ENCODE data around the gene SWSAP1. TPM values are rescaled to one million over a fixed set of nuclear protein-coding genes. Genes with fewer than 3 reads are reported as not detected.

The SWSAP1 gene
- total and polyA plus RNA-seq, 9 of the 15 experiments (the other 6 are each of a cell fraction or from before 2014, with no cell fraction given): 0.18 to 2.8 (median 1.7) TPM

DNA sequence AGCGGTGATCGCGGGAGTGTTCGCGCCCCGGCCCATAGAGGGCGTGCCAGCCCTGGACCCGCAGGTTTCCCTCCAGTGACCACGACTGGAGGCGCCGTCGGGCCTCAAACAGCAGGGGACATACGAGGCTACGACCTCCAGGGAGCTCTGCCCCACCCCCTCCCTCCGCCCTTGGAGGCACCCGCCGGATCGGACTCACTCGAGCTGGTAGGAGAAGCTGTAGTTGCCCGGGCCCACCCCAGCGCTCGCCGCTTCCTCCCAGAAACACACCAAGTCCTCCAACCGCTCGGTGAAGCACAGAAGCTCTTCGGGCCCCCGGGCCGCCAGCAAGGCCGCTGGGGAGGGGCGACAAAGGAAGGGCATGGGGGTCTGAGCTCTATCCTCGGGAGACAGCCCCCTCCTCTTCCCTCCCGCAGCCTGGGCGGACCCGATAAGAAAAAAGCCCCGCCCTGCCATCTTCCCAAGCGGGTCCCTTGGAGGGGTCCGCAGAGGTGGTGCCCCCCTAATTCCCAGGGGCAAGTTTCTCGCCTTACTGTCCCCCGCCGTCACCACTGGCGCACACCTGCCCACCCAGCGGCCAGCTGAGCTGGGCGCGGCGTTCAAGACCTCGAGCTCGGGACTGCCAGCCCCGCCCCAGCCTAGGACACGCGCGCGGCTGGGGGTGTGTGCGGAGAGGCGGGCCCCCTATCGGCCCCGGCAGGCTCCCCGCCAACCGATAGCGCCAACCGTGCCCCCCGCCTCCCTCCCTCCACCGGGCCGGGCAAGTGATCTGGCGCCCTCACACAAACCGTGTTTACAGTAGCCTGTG lies 8.6 kb downstream of the SWSAP1 start (continued):
- TF ChIP-seq, protein P1, sequence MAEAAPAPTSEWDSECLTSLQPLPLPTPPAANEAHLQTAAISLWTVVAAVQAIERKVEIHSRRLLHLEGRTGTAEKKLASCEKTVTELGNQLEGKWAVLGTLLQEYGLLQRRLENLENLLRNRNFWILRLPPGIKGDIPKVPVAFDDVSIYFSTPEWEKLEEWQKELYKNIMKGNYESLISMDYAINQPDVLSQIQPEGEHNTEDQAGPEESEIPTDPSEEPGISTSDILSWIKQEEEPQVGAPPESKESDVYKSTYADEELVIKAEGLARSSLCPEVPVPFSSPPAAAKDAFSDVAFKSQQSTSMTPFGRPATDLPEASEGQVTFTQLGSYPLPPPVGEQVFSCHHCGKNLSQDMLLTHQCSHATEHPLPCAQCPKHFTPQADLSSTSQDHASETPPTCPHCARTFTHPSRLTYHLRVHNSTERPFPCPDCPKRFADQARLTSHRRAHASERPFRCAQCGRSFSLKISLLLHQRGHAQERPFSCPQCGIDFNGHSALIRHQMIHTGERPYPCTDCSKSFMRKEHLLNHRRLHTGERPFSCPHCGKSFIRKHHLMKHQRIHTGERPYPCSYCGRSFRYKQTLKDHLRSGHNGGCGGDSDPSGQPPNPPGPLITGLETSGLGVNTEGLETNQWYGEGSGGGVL (CRISPR knock-in tag; IDR thresholded peaks at IDR 0.05): no peak
- TF ChIP-seq, protein P2, sequence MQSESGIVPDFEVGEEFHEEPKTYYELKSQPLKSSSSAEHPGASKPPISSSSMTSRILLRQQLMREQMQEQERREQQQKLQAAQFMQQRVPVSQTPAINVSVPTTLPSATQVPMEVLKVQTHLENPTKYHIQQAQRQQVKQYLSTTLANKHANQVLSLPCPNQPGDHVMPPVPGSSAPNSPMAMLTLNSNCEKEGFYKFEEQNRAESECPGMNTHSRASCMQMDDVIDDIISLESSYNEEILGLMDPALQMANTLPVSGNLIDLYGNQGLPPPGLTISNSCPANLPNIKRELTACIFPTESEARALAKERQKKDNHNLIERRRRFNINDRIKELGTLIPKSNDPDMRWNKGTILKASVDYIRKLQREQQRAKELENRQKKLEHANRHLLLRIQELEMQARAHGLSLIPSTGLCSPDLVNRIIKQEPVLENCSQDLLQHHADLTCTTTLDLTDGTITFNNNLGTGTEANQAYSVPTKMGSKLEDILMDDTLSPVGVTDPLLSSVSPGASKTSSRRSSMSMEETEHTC (IDR thresholded peaks at IDR 0.05): no peak
- TF ChIP-seq, protein P3, sequence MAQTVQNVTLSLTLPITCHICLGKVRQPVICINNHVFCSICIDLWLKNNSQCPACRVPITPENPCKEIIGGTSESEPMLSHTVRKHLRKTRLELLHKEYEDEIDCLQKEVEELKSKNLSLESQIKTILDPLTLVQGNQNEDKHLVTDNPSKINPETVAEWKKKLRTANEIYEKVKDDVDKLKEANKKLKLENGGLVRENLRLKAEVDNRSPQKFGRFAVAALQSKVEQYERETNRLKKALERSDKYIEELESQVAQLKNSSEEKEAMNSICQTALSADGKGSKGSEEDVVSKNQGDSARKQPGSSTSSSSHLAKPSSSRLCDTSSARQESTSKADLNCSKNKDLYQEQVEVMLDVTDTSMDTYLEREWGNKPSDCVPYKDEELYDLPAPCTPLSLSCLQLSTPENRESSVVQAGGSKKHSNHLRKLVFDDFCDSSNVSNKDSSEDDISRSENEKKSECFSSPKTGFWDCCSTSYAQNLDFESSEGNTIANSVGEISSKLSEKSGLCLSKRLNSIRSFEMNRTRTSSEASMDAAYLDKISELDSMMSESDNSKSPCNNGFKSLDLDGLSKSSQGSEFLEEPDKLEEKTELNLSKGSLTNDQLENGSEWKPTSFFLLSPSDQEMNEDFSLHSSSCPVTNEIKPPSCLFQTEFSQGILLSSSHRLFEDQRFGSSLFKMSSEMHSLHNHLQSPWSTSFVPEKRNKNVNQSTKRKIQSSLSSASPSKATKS (CRISPR knock-in tag; IDR thresholded peaks at IDR 0.05): no peak
- TF ChIP-seq EZH2 (IDR thresholded peaks at IDR 0.05; ENCODE audit: borderline replicate concordance, low read depth, low read length): no peak
- no peak for TF ChIP-seq ZNF197 (CRISPR knock-in tag; IDR thresholded peaks at IDR 0.05; ENCODE audit: low read depth)
- TF ChIP-seq, protein P4, sequence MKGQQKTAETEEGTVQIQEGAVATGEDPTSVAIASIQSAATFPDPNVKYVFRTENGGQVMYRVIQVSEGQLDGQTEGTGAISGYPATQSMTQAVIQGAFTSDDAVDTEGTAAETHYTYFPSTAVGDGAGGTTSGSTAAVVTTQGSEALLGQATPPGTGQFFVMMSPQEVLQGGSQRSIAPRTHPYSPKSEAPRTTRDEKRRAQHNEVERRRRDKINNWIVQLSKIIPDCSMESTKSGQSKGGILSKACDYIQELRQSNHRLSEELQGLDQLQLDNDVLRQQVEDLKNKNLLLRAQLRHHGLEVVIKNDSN (CRISPR knock-in tag; IDR thresholded peaks at IDR 0.05): peak; percentile 3; the same call in 1 of the 2 replicates
- TF ChIP-seq ILF3 (IDR thresholded peaks at IDR 0.05; ENCODE audit: borderline replicate concordance): no peak
- peak; percentile 88 for TF ChIP-seq L3MBTL2 (IDR thresholded peaks at IDR 0.05)
- TF ChIP-seq ZNF717 (CRISPR knock-in tag; IDR thresholded peaks at IDR 0.05): no peak
- TF ChIP-seq HCFC1 (IDR thresholded peaks at IDR 0.05; ENCODE audit: low read depth, low read length): peak; percentile 46
- TF ChIP-seq POLR2AphosphoS2 (IDR thresholded peaks at IDR 0.05; ENCODE audit: low read length): no peak
- TF ChIP-seq POLR2H (tag; IDR thresholded peaks at IDR 0.05; ENCODE audit: low read depth): no peak
- TF ChIP-seq SMAD4 (CRISPR knock-in tag; conservative IDR thresholded peaks at IDR 0.05): peak; percentile 70; the same call in 1 of the 2 replicates
- TF ChIP-seq DPF2 (IDR thresholded peaks at IDR 0.05): peak; percentile 68
- TF ChIP-seq ARID2 (IDR thresholded peaks at IDR 0.05): no peak
- TF ChIP-seq ZNF436 (CRISPR knock-in tag; IDR thresholded peaks at IDR 0.05): no peak
- TF ChIP-seq NUFIP1 (IDR thresholded peaks at IDR 0.05; ENCODE audit: partially characterized antibody): no peak
- TF ChIP-seq ETV5 (CRISPR knock-in tag; IDR thresholded peaks at IDR 0.05; ENCODE audit: low read depth): peak; percentile 23; the same call in 1 of the 2 replicates
- TF ChIP-seq ARNT (IDR thresholded peaks at IDR 0.05): no peak
- peak; percentile 62 for TF ChIP-seq NCOR1 (IDR thresholded peaks at IDR 0.05)
- peak; percentile 87 for TF ChIP-seq HNRNPL (IDR thresholded peaks at IDR 0.05; ENCODE audit: low read depth, low read length)
- TF ChIP-seq FOS (IDR thresholded peaks at IDR 0.05; ENCODE audit: extremely low read depth, insufficient read length): no peak
- no peak for TF ChIP-seq CEBPG (CRISPR knock-in tag; IDR thresholded peaks at IDR 0.05)
- no peak for TF ChIP-seq CEBPG (tag; conservative IDR thresholded peaks at IDR 0.05 in 1 of 2, IDR thresholded peaks at IDR 0.05 in 1 of 2)
- TF ChIP-seq BRD4 (IDR thresholded peaks at IDR 0.05): no peak
